Hepatocyte (in vitro differentiated cells): ENCODE results near the gene TMEM167A. TPM values are rescaled to one million over a fixed set of nuclear protein-coding genes. Genes with fewer than 3 reads are reported as not detected.

Experiments used
- DNase-seq: peaks from one replicate; pipeline ENCODE4 v3.0.0-alpha.2; 2016; ENCODE audit warnings: low spot score
- H2AFZ ChIP-seq: fragments of 200-600 bp; sonication (generic); 2 replicates; pipeline ENCODE4 v1.6.0; 2016; ENCODE audit warnings: antibody characterized with exemption, mild to moderate bottlenecking
- H3K27ac ChIP-seq: fragments of 200-600 bp; sonication (generic); 2 replicates; pipeline ENCODE4 v1.5.1; 2016; ENCODE audit warnings: mild to moderate bottlenecking
- H3K27me3 ChIP-seq: fragments of 200-600 bp; sonication (generic); 2 replicates; pipeline ENCODE4 v1.6.1; 2016
- H3K36me3 ChIP-seq: fragments of 200-600 bp; sonication (generic); replicated peaks from 2 replicates; pipeline ENCODE4 v1.5.1; 2016; ENCODE audit warnings: low read depth; ENCODE audit not compliant: insufficient read depth
- H3K4me1 ChIP-seq: fragments of 200-600 bp; sonication (generic); 2 replicates; pipeline ENCODE4 v1.5.1; 2016; ENCODE audit warnings: mild to moderate bottlenecking, moderate library complexity; ENCODE audit not compliant: insufficient read depth
- H3K4me2 ChIP-seq: fragments of 200-600 bp; sonication (generic); 2 replicates; pipeline ENCODE4 v1.6.0; 2016
- H3K4me3 ChIP-seq: fragments of 200-600 bp; sonication (generic); 2 replicates; pipeline ENCODE4 v1.5.1; 2016; ENCODE audit warnings: mild to moderate bottlenecking
- H3K79me2 ChIP-seq: fragments of 200-600 bp; sonication (generic); 2 replicates; pipeline ENCODE4 v1.6.0; 2017; ENCODE audit warnings: mild to moderate bottlenecking
- H3K9me2 ChIP-seq: fragments of 200-600 bp; sonication (generic); replicated peaks from 2 replicates; pipeline ENCODE4 v1.6.0; 2017; ENCODE audit warnings: mild to moderate bottlenecking; ENCODE audit not compliant: insufficient read depth
- H3K9me3 ChIP-seq: fragments of 200-600 bp; sonication (generic); 2 replicates; pipeline ENCODE4 v1.5.1; 2016; ENCODE audit warnings: low read depth, mild to moderate bottlenecking
- H4K20me1 ChIP-seq: fragments of 200-600 bp; sonication (generic); 2 replicates; pipeline ENCODE4 v1.6.0; 2016; ENCODE audit warnings: mild to moderate bottlenecking; ENCODE audit not compliant: insufficient read depth, poor library complexity, severe bottlenecking
- EZH2 ChIP-seq: fragments of 200-600 bp; sonication (generic); IDR thresholded peaks from 2 replicates; pipeline ENCODE4 v1.6.1; 2016; ENCODE audit warnings: antibody characterized with exemption, mild to moderate bottlenecking, borderline replicate concordance
- EZH2phosphoT487 ChIP-seq: fragments of 200-600 bp; sonication (generic); IDR thresholded peaks from one replicate; pipeline ENCODE4 v1.6.1; 2018; ENCODE audit warnings: antibody characterized with exemption, mild to moderate bottlenecking, low read depth, moderate library complexity; ENCODE audit not compliant: unreplicated experiment, severe bottlenecking
- WGBS: methylation state at CpG from one replicate; pipeline ENCODE4 v1.1.6; 2016; ENCODE audit warnings: low lambda C conversion rate; ENCODE audit errors: missing lambda C conversion rate; 5-methylcytosine and 5-hydroxymethylcytosine counted together
- polyA plus RNA-seq: library from polyadenylated mRNA; unstranded; fragments of >200 nt; fragmentation: Nextera tagmentation; extraction: Ambion mirVana; gene quantifications from 2 replicates; pipeline ENCODE4 v1.2.1, GENCODE V29; 2016
- total RNA-seq: library from RNA; depleted of rRNA; stranded (reverse); fragments of >200 nt; gene quantifications from 2 replicates; pipeline ENCODE4 v1.2.3, GENCODE V29; 2014
- TF ChIP-seq, protein P1 (sequence below): fragments of 200-600 bp; sonication (generic); IDR thresholded peaks from 2 replicates; pipeline ENCODE4 v1.5.1; 2016; ENCODE audit warnings: antibody characterized with exemption, mild to moderate bottlenecking; ENCODE audit not compliant: poor library complexity

TMEM167A gene
- total and polyA plus RNA-seq, 2 experiments from 2014 or later: 140 to 174 TPM

DNA sequence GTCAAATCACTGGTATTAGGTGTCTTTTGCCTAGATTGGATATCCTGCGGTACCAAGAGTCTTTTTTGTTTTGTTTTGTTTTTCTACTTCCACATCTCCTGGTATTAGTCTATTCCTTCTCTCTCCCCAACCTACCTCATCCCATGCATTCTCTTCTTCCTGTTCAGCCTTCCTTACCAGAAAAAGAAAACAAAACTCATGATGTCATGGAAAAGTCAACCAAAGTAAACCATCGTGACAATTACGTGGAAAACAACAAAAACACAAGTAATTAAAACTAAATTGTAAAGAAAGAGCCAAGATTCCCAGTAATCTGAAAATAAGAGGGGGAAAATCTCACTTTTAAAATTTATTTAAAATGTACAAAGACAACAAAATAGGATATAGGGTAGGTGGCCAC is 38.3 kb downstream of the TMEM167A start:
- Histone ChIP-seq H3K9me3 (no peaks in the 10 kb centered on the region), H3K9me2 (no peaks in the 10 kb centered on the region), H3K4me2 (no peak overlapping the region), H3K4me1 (peaks cover 8% of the 10 kb centered on the region), H3K27me3 (no peaks in the 10 kb centered on the region), H3K36me3 (no peaks in the 10 kb centered on the region), H3K79me2 (no peaks in the 10 kb centered on the region), H3K4me3 (no peak overlapping the region), H3K27ac (no peak overlapping the region), H4K20me1 (no peaks in the 10 kb centered on the region), H2AFZ (no peak overlapping the region)
- WGBS: 97% methylated on average over 3 of the region's 3 CpGs
- no peak for DNase-seq
- TF ChIP-seq EZH2 (no peak), EZH2phosphoT487 (no peak)
- TF ChIP-seq, protein P1, sequence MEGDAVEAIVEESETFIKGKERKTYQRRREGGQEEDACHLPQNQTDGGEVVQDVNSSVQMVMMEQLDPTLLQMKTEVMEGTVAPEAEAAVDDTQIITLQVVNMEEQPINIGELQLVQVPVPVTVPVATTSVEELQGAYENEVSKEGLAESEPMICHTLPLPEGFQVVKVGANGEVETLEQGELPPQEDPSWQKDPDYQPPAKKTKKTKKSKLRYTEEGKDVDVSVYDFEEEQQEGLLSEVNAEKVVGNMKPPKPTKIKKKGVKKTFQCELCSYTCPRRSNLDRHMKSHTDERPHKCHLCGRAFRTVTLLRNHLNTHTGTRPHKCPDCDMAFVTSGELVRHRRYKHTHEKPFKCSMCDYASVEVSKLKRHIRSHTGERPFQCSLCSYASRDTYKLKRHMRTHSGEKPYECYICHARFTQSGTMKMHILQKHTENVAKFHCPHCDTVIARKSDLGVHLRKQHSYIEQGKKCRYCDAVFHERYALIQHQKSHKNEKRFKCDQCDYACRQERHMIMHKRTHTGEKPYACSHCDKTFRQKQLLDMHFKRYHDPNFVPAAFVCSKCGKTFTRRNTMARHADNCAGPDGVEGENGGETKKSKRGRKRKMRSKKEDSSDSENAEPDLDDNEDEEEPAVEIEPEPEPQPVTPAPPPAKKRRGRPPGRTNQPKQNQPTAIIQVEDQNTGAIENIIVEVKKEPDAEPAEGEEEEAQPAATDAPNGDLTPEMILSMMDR: no peak

DNA sequence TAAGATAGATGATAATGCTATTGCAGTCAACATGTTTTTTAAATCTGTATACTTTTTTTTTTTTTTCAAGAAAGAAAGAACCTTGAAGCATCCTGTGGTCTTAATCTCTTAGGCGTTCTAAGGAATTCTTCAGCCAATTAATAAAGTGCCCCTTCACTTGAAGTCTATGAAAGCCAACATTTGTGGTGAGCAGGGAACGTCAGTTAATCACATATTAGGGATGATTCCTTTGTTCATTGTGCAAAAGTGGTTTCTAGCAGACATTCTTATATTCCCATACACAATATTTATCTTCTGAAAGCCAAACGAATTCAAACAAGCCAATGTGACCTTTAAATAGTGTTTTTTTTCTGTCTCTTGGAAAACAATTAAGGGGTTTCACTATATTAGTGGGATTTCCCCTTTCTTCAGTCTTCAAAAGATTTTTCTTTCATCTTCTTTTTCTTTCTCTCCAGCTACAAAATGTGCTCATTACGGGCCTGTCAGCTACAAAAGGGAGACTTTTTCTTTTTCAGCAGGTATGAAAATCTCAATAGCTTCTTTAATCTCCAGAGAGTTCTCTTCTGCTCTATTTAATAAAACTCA is 40.1 kb downstream of the TMEM167A start:
- no peaks in the 10 kb centered on the region for H3K9me3 ChIP-seq
- no peak overlapping the region for H2AFZ ChIP-seq
- no peak for DNase-seq
- no peaks in the 10 kb centered on the region for H3K9me2 ChIP-seq
- H3K4me1 ChIP-seq: peaks cover 8% of the 10 kb centered on the region
- no peak overlapping the region for H3K27ac ChIP-seq
- no peaks in the 10 kb centered on the region for H3K36me3 ChIP-seq
- 71% methylated on average over 4 of the region's 4 CpGs for WGBS
- H3K4me3 ChIP-seq: no peak overlapping the region
- TF ChIP-seq EZH2phosphoT487 (no peak), EZH2 (no peak)
- TF ChIP-seq, protein P1: no peak
- H3K79me2 ChIP-seq: no peaks in the 10 kb centered on the region
- no peak overlapping the region for H3K4me2 ChIP-seq
- no peaks in the 10 kb centered on the region for H3K27me3 ChIP-seq
- H4K20me1 ChIP-seq: no peaks in the 10 kb centered on the region

DNA sequence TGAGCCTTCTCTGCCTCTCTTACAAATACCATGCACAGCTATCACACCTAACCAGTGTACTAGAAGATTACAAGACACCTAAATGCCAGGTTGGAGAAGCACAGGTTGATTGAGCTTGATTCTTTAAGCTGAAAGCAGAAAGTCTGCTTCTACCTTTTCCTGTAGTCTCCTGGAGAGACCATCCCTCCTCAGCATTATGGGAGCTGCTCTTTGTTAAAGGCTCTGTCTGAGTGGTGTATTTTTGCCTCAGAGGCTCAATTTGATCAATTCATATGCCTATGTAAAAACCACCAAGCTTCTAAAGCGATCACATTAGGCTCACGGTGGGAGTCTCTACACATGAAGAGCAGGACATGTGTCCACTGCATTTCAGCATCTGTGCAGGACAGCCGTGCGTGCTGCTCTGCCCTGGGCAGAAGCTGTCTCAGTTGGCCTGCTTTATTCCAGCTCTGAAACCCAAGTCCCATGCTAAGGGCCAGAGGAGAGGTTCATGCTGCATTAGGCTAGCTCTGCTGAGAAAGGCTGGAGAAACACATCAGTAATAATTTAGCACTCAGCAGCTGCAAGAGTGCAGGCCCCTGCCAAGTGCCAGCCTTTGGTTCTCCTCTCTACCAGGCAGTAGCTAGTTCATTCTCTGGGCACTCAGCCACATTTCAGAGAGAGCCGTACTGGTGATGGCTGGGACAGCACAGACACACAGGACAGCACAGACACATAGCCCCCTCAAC is 41.7 kb downstream of the TMEM167A start:
- DNase-seq: no peak
- WGBS: 80% methylated on average over 5 of the region's 5 CpGs
- Histone ChIP-seq H3K9me2 (no peaks in the 10 kb centered on the region), H3K27ac (no peak overlapping the region), H3K27me3 (no peaks in the 10 kb centered on the region), H2AFZ (no peak overlapping the region), H3K4me1 (peaks cover 8% of the 10 kb centered on the region), H3K36me3 (no peaks in the 10 kb centered on the region), H3K4me2 (no peak overlapping the region), H4K20me1 (no peaks in the 10 kb centered on the region), H3K4me3 (no peak overlapping the region), H3K9me3 (no peaks in the 10 kb centered on the region), H3K79me2 (no peaks in the 10 kb centered on the region)
- TF ChIP-seq EZH2 (no peak), EZH2phosphoT487 (no peak)
- TF ChIP-seq, protein P1: no peak
